Right forelimb (tissue), 1 donor: Measurements from ENCODE around the gene MRPS34.

Experiments used
- DNase-seq: peaks from one replicate; pipeline ENCODE4 v3.0.0-alpha.2; 2018

MRPS34 gene

GRCh38 chr16:1794221-1794871 lies 21.4 kb upstream of the MRPS34 start:
- DNase-seq, result no peak

GRCh38 chr16:1793578-1794220 lies 20.8 kb upstream of the MRPS34 start, which contains the start of gene IGFALS:
TSS of gene IGFALS (minus strand) at chr16:1793705. CDS start at chr16:1793652, 53 bp downstream.
- no peak for DNase-seq

- DNase-seq, result no peak
Observed at GRCh38 chr16:1792836-1793577, 20.1 kb upstream of the MRPS34 start.

DNA sequence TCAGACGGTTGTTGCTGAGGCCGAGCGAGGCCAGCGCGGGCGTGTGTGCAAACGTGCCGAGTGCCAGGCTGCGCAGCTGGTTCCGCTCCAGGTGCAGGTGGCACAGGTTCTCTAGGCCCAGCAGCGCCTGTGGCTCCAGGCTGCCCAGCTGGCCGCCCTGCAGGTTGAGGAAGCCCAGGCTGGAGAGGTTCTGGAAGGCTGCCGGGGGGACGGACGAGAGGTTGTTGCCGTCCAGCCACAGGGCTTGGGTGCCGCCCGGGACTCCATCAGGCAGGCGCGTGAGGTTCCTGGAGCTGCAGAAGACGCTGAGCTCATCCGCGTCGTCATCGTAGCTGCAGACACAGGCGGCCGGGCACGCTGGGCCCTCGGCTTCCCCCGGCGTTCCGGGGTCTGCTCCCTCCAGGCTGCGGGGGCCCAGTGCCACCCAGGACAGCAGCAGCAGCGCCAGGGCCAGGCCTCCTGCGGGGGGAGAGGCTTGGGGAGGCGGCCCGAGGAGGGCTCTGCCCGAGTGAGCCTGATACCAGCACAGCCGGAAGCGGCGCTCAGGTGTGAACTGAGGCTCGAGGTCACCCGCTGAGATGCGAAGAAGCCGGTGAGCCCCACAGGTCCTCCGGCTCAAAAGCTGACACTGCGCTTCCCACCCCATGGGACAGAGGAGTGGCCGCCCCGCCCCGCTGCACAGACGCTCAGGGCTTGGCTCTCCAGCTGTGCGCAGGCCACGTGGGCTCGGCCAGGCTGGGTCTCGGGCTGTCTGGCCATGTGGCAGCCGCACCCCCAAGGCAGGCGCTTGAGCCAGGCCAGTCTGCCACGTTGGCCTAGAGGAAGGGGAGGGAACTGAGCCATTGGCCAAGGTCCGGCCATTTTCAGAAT lies 19.2 kb upstream of the MRPS34 start:
- DNase-seq, result no peak

GRCh38 chr16:1791256-1791942 lies 18.5 kb upstream of the MRPS34 start:
- no peak for DNase-seq

DNA sequence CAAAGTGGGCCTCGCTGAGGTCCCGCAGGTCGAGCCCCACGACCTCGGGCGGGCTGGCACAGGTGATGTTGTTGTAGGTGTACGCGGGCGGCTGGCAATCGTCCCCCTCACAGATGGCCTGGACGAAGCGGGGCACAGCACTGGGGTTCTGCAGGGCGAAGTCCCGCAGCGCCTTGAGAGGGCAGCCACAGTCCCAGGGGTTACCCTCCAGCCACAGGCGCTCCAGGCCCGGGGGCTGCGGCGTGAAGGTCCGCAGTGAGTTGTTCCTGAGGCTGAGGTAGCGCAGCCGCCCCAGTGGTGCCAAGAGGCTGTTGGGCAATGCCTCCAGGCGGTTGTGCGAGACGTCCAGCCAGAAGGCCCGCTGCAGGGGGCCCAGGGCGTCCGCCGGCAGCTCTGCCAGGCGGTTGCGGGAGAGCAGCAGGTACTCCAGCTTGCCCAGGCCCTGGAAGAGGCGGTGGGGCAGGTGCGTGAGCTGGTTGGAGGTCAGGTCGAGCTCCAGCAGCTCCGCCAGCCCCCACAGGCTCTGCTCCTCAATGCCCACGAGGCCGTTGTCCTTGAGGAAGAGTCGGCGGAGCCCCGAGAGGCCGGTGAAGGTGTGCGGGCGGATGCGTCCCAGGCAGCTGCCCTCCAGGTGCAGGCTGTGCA lies 17.8 kb upstream of the MRPS34 start:
- DNase-seq, result no peak

- no peak for DNase-seq
Observed at GRCh38 chr16:1790261-1790610, 17.3 kb upstream of the MRPS34 start.

DNA sequence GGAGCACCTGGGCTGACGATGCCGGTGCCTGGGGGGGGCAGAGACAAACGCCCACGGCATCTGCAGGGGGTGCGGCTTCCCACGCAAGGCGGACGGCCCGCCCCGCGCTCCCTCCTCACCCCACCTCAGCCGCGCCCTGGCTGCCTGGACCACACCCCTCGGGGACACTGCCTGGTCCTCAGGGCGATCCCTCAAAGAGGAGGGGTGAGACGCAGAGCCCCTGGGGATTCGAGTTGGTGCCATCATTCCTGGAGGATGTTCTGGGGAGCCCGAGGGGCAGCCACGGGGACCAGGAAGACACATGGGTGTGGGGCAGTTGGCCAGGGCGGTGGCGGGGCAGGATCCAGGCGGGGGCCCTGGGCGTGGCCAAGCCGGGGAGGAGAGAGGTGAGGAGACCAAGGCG lies 16.7 kb upstream of the MRPS34 start:
- DNase-seq, result no peak

DNA sequence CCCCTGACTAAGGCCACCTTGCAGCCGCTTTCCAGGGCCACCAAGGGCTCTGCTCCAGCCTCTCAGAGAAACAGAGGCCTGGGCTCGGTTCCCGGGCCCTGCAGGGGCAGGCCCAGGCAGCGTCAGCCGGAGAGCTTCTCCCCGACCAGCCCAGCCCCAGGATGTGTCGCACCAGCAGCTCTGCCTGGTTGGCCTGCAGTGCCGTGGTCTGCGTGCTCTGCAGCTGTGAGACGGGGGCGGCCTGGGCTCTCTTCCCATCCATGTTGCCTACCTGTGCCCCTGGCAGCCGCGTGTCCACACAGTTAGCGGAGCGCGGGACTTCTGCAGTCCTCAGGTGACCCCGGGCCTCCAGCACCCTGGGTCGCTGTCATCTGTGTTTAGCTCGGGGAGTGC lies 15.8 kb upstream of the MRPS34 start:
- DNase-seq, result peak; percentile 41

DNA sequence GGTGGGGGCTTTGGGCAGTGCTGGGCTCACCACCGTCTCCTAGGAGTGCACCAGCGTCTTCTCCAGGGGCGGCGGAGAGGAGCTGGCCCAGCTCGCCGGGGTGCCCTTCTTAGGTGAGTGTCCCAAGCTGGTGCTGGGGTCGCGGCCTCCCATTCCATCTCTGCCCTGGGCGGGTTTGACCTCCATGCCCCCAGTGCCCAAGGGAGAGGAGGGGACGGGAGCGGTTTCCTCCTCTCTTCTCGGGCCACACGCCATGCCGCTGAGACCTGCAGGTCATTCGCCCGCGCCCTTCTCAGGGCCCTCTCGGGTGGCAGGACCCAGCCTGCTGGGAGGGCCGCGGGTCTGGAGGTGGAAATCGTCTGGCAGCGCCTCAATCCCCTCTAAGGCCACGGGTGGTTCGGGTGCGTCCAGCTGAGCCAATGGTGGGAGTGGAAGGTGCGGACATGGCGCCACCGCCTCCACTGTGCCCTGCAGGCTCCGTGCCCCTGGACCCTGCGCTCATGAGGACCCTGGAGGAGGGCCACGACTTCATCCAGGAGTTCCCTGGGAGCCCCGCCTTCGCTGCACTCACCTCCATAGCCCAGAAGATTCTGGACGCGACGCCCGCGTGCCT lies 15.3 kb upstream of the MRPS34 start:
- DNase-seq, result peak; percentile 34

GRCh38 chr16:1787322-1788094 lies 14.6 kb upstream of the MRPS34 start:
- peak; percentile 17 for DNase-seq

GRCh38 chr16:1787056-1787321 lies 14.1 kb upstream of the MRPS34 start:
- DNase-seq, result no peak

DNA sequence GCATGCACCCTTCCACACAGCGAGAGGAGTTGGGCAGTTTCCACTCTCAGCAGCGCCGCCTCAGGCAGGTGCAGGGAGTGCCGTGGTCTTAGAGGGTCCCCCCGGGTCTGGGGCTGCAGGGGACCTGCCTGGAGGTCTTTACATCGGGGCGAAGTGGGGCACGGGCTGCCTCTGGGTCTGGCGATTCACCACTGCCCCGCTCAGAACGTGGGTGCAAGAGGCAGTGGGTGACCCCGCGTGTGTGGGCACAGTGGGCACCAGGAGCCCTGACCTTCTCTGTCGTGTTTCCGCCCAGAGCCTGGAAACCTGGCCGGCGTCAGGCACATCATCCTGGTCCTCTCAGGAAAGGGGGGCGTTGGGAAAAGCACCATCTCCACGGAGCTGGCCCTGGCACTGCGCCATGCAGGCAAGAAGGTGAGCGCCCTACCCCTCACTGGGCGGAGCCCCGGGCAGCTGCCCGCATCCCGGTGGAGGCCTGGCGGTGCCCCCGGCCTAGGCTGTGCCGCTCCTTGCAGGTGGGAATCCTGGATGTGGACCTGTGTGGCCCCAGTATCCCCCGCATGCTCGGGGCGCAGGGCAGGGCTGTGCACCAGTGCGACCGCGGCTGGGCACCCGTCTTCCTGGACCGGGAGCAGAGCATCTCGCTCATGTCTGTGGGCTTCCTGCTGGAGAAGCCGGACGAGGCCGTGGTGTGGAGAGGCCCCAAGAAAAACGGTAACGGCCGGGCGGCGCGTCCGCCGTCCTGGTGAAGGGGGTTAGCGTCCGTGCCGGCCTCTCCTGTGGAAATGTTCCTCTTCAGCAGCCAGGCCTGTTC lies 13.5 kb upstream of the MRPS34 start:
- peak; percentile 23 for DNase-seq

- DNase-seq, result no peak
Observed at GRCh38 chr16:1785846-1786170, 12.9 kb upstream of the MRPS34 start.

DNA sequence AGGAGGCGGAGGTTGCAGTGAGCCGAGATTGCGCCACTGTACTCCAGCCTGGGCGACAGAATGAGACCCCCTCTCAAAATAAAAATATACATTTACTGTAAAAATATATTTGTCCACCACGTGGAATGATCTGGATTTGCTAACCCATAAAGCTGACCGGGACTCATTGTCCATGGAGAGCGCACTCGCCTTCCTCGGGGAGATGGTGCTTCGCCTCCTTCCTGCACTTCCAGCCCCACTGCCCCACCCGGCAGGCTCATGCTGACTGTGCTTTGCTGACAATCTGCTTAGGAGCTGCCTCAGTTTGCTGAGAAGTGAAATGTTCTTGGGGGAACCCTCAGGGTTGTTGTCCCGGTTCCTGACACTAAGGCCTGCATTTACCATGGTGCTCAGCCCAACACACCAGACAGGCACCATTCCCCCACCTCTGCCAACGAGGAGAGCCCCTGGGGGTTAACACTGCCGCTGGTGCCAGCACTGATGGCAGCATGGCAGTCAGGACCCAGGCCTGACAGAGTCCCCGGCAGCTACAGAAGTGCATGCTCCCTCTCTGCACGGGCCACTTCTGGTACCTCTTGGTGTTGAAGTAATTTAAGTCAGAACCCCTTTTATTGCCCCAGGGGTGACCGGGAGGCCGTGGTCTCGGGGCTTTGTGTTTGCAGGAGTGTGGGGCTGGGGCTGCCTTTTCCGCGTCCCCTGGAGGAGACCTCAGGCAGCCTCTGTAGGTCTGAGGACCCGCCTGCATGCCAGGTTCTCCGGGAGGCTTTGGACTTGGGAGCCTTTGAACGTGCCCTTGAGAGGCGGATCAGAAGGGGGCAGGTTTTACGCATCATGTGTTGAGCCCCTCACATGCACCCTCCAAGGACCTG lies 12.3 kb upstream of the MRPS34 start:
- peak; percentile 27 for DNase-seq

- peak; percentile 99 for DNase-seq
Observed at GRCh38 chr16:1782408-1783264, 9.7 kb upstream of the MRPS34 start, which contains the start of the genes NUBP2 and SPSB3. TSS of gene NUBP2 (plus strand) at chr16:1782960. CDS start at chr16:1783021, 61 bp downstream. TSS of gene SPSB3 (minus strand) at chr16:1782571. CDS start at chr16:1781483, 1,088 bp downstream.

DNA sequence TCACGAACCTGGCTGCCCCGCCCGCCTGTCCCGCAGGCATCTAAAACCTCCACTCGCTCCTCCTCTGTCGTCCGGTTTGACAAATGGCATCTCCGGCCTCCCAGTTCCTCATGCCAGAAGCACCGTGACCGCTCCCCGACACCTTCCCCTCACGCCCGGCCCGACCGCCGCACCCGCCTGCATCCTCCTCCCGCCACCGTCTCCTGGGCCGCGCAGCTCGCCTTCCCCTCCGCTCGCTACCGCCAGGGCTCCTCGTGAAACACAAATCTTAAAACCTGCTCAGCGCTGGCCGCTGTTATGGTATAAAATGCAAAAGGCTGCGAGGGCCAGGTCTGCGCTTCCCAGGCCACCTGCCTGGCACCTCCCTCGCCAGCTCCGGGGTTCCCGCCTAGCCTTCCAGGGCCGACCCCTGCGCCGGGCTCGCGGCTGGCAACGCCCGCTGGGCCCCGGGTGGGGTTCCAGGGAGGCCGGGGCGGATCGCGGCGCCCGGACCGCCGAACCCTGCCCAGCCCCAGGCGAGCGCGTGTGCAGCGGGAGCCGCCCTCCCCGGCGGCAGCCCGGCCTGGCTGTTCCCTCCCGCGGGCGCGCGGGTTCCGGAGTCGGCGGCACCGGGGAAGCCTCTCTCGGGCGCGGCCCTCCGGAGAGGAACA lies 8.9 kb upstream of the MRPS34 start:
- DNase-seq, result no peak
